NCI-H146 treated with DMSO at 0.1 percent for 48 hours (cell line): Measurements from ENCODE around the gene SUSD4.

Experiments used
- DNase-seq: peaks from one replicate; lab custom pipeline; 2025; ENCODE audit not compliant: unreplicated experiment; lab: John Stamatoyannopoulos, UW

The SUSD4 gene

DNA sequence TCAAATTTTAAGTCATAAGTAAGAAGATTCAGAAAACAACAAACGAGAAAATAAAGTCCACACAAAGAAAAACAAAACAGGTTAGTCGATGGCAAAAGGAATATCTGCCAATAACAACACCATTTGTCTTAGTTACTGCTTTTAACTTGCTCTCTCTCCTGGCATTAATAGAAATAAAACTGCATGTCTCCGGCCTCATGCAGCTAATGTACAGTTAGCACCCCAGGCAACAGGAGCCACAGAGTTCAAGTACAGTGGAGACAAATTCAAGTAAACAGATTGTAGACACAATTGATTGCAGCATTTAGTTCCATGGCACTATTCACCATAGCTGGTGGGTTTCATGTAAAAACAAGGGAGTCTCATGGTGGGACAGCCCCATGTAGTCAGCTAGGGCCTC is 33.5 kb downstream of the SUSD4 start:
- DNase-seq: no peak

DNA sequence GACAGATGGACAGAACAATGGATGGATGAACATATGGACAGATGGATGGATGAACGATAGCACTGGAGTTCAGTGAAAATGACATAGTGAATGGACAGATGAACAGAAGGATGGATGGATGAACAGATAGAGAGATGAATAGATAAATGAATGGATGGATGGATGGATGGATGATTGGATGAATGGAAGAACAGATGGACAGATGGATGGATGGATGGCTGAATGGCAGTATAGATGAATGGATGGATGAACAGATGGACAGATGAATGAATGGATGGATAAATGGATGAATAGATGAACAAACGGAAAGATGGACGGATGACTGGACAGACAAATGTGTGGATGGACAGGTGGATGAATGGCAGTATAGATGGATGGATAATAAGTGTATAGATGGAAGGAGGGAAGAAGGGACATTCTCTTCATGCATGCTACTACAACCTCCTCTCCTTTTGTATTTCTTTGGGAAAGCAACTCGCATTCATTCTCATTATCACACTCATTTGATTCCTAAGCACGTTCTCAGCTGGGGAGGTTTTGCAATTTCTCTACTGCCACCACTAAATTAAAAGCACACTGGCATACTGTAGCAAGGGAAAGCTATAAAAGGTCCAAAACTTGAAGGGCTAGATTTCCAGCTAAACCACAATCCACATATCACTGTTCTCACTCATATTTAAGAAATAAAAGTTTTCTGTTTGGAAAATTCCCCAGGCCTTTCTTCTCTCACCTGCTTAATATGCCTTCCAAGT is 34.1 kb downstream of the SUSD4 start:
- no peak for DNase-seq

DNA sequence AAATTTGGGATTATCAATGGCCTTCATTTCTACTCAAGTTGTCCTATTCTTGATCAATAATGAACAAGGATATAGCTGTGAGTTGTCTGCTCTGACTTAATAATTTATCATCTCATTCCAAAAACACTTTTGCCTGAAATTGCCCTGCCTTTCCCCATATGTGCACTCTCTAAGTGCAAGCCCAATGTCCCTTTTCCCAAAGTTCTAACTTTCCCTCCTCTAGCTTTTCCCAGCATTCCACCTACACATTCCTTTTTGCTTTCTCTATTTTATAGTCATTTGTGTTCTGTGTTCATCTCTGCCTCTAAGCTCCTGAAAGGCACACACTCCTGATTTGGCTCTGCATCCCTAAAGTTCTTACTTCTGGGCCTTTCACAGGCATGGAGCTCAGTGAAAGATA is 34.7 kb downstream of the SUSD4 start:
- DNase-seq: no peak

DNA sequence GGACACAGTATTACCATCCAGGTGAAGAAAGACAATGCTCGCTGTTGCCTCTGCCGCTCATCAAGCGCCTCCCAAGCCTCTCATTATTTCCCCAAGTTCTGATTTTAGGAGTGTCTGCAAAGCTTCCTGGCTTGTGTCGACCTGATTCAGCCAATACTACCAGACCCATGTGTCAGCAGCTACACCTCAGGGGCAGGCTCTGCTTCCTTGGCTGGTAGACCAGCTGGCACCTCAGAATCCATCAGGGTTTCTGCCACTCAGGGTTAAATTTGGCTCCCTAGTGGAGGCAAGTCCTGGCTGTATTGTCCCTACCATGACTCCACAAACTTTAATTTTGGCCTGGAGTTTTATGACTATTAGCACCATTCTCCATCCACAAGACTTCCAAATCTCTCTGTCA is 35.4 kb downstream of the SUSD4 start:
- DNase-seq: no peak

DNA sequence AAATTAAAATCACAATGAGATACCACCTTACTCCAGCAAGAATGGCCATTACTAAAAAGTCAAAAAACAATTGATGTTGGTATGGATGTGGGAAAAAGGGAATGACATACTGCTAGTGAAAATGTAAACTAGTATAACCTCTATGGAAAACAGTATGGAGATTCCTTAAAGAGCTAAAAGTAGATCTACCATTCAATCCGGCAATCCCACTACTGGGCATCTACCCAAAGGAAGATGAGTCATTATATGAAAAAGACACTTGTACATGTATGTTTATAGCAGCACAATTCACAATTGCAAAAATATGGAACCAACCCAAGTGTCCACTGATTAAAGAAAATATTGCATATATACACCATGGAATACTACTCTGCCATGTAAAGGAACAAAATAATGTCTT is 37.2 kb downstream of the SUSD4 start:
- no peak for DNase-seq

DNA sequence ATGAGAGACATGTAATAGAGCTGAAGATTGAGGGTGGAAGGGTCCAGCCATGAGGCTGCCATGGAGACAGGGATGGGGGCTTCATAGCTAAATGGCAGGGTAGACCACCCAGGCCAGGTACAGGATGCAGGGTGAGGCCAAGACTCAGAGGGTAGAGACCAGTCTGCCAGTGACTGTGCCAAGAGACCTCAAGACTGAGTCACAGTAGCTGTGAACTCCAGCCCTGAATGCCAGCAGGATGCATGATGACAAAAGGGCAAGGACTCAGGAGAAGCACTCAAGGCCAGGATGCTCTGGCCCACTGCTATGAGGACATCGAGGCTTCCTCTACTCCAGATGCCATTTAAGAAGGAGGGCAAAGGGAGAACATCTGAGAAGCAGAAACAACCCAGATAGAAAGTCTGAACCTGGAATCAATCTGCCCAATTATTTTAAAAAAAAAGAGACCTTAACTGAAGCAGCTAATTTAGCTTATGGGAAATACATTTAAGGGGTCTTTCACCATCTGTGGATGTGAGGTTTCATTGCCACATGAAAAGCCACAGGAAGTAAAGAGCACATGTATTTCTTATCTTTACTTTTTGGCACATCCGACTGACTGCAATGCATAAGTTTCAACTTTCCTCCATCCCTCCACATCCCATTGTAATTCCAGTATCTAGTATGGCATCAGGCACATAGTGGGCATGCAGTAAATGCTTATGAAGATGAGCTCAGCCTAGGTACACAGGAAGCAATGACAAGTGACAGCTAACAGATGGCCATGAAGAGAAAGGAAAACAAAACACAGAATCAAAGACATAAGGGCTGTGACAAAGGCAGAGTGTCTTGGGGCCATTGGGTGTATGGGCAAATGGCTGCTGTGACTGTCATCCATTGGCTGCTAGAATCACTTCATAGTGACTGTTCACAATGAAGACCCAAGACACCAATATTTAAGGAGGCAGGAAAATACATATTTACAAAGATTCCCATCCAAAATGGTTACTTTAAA is 40.2 kb downstream of the SUSD4 start:
- DNase-seq: no peak

DNA sequence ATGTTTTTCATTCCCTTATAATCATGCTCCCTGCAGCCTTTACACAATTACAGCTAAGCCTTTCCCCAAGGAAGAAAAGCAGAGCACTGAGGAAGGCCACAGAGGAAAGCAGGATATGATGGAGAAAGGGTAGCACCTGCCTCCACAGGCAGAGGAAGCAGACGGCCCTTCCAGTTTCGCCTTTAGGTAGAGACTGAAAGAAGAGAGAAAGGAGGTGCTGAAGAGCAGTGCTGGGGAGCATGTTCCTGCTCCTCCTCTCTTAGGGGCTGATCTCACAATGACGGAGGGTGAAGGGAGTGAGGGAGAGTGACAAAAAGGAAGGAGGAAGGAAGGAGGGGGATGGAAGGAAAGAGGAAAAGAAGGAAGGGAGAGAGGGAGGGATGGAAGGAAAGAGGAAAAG is 41.1 kb downstream of the SUSD4 start:
- DNase-seq: no peak

DNA sequence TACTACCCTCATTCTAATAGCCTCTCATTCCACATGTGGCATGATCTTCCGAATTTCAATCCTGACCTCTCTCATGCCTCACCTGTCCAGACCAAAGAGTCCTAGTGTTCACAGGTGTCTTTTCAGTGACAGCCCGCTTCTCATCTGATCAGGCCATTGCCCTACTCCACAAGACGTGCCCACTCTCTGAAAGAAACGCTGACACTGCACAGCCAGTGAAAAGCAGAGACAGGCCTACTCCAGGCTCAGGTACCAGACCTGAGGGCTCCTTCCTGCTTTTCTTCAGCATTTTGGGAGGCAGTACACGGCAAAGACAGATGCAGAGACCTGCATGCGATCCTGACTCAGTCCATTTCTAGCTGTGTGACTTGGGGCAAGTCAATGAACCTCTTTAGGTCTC is 43.0 kb downstream of the SUSD4 start:
- no peak for DNase-seq

DNA sequence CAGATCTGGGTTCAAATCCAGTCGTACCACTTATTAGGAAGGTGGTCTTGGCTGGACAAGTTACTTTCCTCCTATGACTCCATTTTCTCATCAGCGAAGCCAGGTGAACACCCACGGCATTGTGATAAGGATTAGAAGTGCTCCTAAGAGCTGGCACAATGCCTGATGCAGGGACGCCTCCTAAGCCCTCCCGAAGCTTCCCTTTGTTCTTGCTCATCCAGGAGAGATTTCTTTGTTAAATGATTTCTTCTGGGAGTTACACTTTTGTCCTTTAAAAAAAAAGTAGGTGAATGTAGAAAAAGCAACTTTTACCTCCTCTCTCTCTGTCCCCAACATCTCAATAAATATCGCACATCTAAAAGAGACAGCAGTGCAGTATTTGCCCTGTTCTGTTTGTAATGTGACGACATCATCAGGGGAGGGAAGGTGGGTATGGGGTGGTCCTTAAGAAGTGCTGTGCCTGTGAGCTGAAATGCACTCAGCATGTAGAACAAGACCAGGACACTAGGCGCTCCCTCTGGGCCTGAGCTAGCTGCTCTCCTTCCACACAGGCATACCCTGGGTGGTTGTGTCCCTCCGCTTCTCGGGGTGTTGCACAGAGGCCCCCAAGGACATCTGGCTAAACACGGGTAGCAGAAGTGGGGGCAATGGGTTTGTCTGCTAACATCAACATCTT is 43.9 kb downstream of the SUSD4 start:
- DNase-seq: no peak

DNA sequence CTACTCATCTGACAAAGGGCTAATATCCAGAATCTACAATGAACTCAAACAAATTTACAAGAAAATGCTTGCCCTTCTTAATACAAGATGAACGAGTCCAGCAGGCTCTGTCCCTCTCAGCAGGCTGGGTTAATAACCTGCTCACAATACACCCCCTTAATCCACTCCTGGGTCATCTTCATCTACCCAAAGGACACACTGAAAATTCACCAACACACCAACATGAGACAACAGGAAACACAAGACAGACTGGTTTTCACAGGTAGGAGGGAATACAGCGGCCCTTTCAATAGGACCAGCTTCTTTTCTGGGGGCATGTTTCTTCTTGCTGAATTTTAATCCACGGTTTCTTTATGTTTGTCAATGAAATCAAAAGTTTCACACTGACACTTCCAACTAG is 44.6 kb downstream of the SUSD4 start:
- no peak for DNase-seq

DNA sequence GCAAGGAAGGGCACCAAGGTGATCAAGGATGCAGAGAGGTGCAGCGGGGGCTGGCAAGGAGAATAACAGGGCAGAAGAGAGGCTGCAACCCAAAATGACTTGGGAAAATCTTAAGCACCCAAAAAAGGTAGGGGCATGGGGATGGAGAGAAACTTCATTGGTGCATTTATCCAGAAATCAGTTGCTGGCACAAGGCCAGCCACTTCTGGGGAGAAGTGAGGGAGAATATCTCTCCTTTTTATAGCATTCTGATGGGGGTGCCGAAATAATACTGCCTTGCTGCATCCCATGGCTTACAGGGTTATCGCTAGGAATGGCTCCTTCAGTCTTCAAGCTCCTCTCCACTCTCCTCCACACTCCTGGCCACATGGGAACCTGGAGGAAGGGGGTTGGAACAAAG is 47.9 kb downstream of the SUSD4 start:
- DNase-seq: no peak

DNA sequence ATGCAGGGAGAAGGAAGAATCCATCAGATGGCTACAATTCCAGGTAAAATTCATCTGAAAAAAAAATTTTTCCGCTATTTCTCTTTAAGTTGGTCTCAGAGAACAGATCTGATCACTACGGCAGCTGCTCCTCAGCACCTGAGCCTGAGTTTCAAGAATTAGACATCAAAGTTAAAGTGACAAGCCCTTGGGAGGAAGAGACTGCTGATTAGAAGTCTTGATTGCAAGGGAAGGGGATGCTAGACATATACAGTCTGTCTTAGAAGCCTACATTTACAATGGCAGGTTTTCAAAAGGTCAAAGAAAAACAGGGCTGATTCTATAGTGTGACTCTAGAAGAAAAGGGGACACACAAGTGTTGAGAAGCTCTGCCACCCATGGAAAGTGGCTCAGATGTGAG is 48.3 kb downstream of the SUSD4 start:
- no peak for DNase-seq

DNA sequence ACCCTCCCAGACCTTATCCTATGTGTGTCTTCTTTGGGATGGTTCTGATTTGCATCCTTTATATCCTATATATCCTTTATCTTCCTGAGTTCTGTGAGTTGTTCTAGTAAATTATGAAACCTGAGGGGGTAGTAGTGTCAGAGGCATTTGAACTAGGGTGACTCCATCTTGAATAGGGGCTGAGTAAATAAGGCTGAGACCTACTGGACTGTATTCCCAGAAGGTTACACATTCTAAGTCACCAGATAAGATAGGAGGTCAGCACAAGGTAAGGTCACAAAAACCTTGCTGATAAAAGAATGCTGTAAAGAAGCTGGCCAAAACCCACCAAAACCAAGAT is 50.6 kb downstream of the SUSD4 start:
- no peak for DNase-seq

DNA sequence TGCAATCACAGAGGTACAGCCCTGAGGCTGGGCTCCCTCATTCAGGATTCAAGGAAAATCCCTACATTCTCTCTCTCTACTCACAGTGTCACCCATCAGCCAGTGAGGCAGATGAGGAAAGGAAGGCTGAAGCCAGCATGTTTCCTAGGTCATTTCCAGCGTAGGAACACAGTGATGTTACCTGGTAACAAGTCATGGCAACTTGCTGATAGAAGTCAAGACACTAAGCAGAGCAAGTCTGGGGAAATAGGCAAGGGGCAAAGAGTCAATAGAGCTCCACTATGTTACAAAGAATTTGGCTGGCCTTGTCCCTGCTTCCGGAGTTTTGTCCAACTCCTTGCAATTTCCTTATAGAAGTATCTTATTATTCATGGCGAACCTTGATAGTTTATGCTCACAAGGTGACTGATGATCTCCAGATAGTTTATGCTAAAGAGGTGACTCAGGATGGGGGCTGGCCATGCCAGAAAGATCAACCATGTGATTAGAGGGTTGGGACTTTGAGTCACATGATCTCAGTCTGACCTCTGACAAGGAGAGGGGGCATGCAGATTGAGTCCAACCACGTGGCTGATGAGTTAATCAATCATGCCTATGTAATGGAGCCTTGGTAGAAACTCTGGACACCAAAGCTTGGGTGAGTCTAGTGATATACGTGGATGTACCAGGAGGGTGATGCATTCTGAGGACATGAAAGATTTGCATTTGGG is 51.1 kb downstream of the SUSD4 start:
- DNase-seq: no peak

DNA sequence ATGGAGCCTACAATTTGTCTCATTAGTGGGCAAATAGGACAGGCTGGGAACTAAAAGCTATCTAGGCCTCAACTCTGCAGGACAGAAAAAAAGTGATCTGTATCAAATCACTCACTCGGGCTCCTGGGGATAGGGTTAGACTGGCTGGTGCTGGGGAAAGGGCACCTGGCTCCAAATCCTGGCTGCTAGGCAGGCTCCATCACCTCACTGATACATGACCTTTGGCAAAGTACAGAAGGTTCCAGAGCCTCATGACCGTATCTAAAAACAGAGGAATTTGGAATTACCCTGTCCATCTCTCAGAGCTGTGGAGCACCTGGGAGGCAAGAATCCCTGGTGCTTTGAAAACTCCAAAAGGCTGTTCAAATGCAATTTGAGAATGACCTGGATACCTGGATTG is 51.7 kb downstream of the SUSD4 start:
- no peak for DNase-seq

DNA sequence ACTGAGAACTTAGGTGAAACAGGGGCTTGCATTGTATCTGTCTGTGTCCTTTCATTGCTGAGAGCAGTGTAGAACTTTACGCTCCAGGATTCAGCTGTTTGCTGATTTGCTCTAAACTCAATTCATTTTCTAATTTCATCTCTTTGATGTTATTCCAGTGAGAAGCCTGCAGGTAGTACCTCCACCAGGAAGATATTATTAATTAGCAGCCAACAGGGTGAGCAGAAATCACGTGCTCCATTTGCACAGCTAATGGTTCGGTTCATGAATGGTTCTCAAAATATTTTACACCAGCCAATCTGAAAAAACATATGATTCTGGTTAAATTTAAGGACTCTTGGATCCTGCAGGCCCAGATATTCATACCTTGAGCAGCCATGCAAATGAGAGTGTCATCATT is 52.1 kb downstream of the SUSD4 start:
- no peak for DNase-seq

DNA sequence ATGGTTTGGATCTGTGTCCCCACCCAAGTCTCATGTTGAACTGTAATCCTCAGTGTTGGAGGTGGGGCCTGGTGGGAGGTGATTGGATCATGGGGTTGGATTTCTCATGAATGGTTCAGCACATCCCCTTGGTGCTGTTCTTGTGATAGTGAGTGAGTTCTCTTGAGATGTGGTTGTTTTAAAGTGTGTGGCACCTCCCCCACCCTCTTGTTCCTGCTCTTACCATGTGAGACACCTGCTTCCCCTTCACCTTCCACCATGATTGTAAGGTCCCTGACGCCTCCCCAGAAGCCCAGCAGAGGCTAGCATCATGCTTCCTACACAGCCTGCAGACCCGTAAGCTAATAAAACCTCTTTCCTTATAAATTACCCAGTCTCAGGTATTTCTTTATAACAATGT is 55.8 kb downstream of the SUSD4 start:
- no peak for DNase-seq

DNA sequence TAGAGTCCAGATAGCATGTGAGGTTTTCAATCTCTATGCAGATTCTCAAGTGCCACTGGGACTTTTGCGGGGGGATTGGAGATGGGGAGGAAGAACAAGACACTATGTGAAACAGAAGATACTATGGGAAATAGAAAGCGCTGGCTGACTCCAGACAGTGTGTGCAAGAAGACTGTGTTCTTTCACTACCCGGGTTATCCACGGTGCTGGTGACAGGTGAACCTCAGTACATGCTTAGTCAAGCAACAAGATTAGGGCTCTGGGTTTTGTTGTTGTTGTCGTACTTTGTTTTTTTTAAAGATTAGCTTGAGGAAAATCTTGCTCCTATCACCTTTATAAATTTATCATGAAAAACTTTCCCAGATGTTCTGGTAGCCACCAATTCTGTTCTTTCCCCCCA is 56.4 kb downstream of the SUSD4 start:
- no peak for DNase-seq

DNA sequence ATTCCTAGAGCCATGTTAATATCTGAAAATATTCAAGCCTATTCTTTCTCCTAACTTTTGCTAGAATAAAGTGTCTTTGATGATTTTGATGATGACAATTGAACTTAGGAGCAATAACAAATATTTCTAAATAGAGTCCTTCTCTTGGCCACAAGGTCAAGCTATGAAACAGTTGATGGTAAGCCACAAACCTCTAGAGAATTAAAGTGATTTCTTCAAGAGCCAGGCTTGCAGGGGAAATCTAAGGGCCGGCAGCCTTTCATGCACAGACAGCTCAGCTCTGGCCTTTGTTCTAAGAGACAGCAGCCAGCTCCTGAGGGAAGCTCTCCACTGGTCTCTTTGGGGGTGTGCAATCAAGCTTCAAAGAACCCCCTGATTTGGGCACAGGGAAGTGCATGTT is 59.0 kb downstream of the SUSD4 start:
- no peak for DNase-seq

DNA sequence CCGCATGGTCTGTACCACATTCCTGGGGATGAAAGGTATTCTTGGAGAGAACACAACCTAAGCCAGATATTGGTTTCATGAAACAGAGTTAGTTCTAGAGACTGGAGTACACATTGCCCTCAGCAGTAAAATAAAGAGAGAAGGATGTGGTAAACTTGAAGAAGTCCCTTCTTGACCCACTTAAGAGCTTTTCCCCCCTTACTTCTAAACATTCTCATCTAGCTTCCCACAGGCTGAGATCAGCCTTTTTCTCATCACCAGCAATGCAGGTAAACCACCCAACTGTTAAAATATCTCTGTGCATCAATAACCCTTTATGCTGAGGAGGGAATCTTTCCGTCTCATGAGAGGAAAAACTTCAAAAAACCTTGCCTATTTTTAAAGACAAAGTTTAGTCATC is 62.6 kb downstream of the SUSD4 start:
- no peak for DNase-seq

DNA sequence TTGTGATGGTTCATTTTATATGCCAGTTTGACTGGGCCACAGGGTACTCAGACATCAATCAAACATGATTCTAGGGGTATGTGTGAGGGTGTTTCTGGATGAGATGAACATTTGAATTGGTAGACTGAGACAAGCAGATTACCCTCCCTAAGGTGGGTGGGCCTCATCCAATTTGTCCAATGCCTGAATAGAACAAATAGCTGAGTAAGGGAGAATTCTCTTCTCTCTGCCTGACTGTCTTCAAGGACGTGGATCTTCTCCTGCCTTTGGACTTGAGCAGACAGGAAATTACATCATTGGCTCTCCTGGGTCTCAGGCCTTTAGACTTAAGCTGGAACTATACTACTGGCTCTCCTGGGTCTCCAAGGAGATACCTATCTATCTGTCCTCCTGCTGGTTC is 64.4 kb downstream of the SUSD4 start:
- no peak for DNase-seq
